GM23338 (cell line): ENCODE measurements around the gene DOCK2. TPM values are rescaled to one million over a fixed set of nuclear protein-coding genes. Genes with fewer than 3 reads are reported as not detected.

Experiments used
- ATAC-seq: fragments of 200-7000 bp; cut with Tn5 transposase; 3 replicates; pipeline ENCODE4 v1.9.1; 2020
- DNase-seq: peaks from one replicate; pipeline ENCODE4 v3.0.0-alpha.2; 2015; ENCODE audit warnings: low spot score
- H2AFZ ChIP-seq: fragments of 200-600 bp; sonication (generic); 2 replicates; pipeline ENCODE4 v1.8.0; 2016; ENCODE audit warnings: antibody characterized with exemption, mild to moderate bottlenecking, moderate library complexity
- H3F3A ChIP-seq: fragments of 200-600 bp; sonication (generic); replicated peaks from 2 replicates; pipeline ENCODE4 v1.8.0; 2017; ENCODE audit warnings: antibody characterized with exemption, mixed run types, low read depth
- H3K27ac ChIP-seq: fragments of 200-600 bp; sonication (generic); 2 replicates; pipeline ENCODE4 v1.6.1; 2016; ENCODE audit warnings: low read depth
- H3K27me3 ChIP-seq: fragments of 200-600 bp; sonication (generic); 2 replicates; pipeline ENCODE4 v1.8.0; 2016; ENCODE audit warnings: mild to moderate bottlenecking, mixed run types, moderate library complexity; ENCODE audit not compliant: insufficient read depth
- H3K36me3 ChIP-seq: fragments of 200-600 bp; sonication (generic); 2 replicates; pipeline ENCODE4 v1.8.0; 2016; ENCODE audit warnings: mild to moderate bottlenecking; ENCODE audit not compliant: insufficient read depth
- H3K4me1 ChIP-seq: fragments of 200-600 bp; sonication (generic); 2 replicates; pipeline ENCODE4 v1.8.0; 2016; ENCODE audit warnings: mild to moderate bottlenecking, moderate library complexity; ENCODE audit not compliant: insufficient read depth
- H3K4me2 ChIP-seq: fragments of 200-600 bp; sonication (generic); 2 replicates; pipeline ENCODE4 v1.7.1; 2017; ENCODE audit warnings: mixed run types
- H3K4me3 ChIP-seq: fragments of 200-600 bp; sonication (generic); 2 replicates; pipeline ENCODE4 v1.6.1; 2016; ENCODE audit warnings: mixed run types
- H3K79me2 ChIP-seq: fragments of 200-600 bp; sonication (generic); replicated peaks from 2 replicates; pipeline ENCODE4 v1.8.0; 2017; ENCODE audit warnings: mild to moderate bottlenecking; ENCODE audit not compliant: insufficient read depth
- H3K9me2 ChIP-seq: fragments of 200-600 bp; sonication (generic); 2 replicates; pipeline ENCODE4 v1.8.0; 2017; ENCODE audit not compliant: insufficient read depth
- H4K20me1 ChIP-seq: fragments of 200-600 bp; sonication (generic); replicated peaks from 2 replicates; pipeline ENCODE4 v1.8.0; 2017; ENCODE audit warnings: mild to moderate bottlenecking; ENCODE audit not compliant: insufficient read depth
- H3K27ac Mint-ChIP-seq: 2 replicates; pipeline ENCODE4 v1.8.0; 2020; ENCODE audit warnings: inconsistent platforms, mild to moderate bottlenecking, moderate library complexity, mixed read lengths
- H3K27me3 Mint-ChIP-seq: 3 replicates; pipeline ENCODE4 v1.8.0; 2022; ENCODE audit warnings: low read depth, mild to moderate bottlenecking, moderate library complexity, mixed read lengths, inconsistent platforms; ENCODE audit not compliant: insufficient read depth, poor library complexity
- H3K36me3 Mint-ChIP-seq: 3 replicates; pipeline ENCODE4 v1.8.0; 2021; ENCODE audit warnings: low read depth, mild to moderate bottlenecking, inconsistent platforms, moderate library complexity, mixed read lengths
- H3K4me1 Mint-ChIP-seq: 3 replicates; pipeline ENCODE4 v1.8.0; 2020; ENCODE audit warnings: mild to moderate bottlenecking, inconsistent platforms, mixed read lengths
- H3K4me3 Mint-ChIP-seq: 3 replicates; pipeline ENCODE4 v1.8.0; 2021; ENCODE audit warnings: moderate library complexity, mild to moderate bottlenecking, inconsistent platforms, mixed read lengths
- H3K9me3 Mint-ChIP-seq: 3 replicates; pipeline ENCODE4 v1.8.0; 2020; ENCODE audit warnings: moderate library complexity, mild to moderate bottlenecking, inconsistent platforms, mixed read lengths
- CREB1 ChIP-seq: fragments of 250-450 bp; sonication (Bioruptor Pico); IDR thresholded peaks from 2 replicates; pipeline ENCODE4 v1.5.0; 2020; ENCODE audit warnings: low read depth, mild to moderate bottlenecking, moderate library complexity
- CTCF ChIP-seq, 2 experiments: fragments of 200-600 bp in 1 of 2; sonication (generic) in 1 of 2; conservative IDR thresholded peaks; 2 replicates each; pipeline versions ENCODE4 v1.5.1 to v1.6.1; 2016 to 2017; ENCODE audit warnings: antibody characterized with exemption in 2 of 2, low read depth in 2 of 2, mild to moderate bottlenecking in 2 of 2, moderate library complexity in 1 of 2
- ETS1 ChIP-seq: IDR thresholded peaks from 2 replicates; pipeline ENCODE4 v1.6.1; 2016; ENCODE audit warnings: antibody characterized with exemption
- EZH2 ChIP-seq: fragments of 200-600 bp; sonication (generic); IDR thresholded peaks from one replicate; pipeline ENCODE4 v1.8.0; 2017; ENCODE audit warnings: antibody characterized with exemption, mild to moderate bottlenecking, low read depth; ENCODE audit not compliant: unreplicated experiment
- EZH2phosphoT487 ChIP-seq: fragments of 200-600 bp; sonication (generic); IDR thresholded peaks from one replicate; pipeline ENCODE4 v1.8.1; 2018; ENCODE audit warnings: antibody characterized with exemption; ENCODE audit not compliant: unreplicated experiment
- JUNB ChIP-seq: IDR thresholded peaks from one replicate; pipeline ENCODE4 v1.6.1; 2016; ENCODE audit warnings: antibody characterized with exemption; ENCODE audit not compliant: unreplicated experiment
- NANOG ChIP-seq: IDR thresholded peaks from 2 replicates; pipeline ENCODE4 v1.6.1; 2016; ENCODE audit warnings: antibody characterized with exemption, borderline replicate concordance
- POLR2AphosphoS5 ChIP-seq: IDR thresholded peaks from 2 replicates; pipeline ENCODE4 v1.6.1; 2016; ENCODE audit warnings: antibody characterized with exemption, low read depth
- REST ChIP-seq: IDR thresholded peaks from one replicate; pipeline ENCODE4 v1.6.1; 2018; ENCODE audit warnings: antibody characterized with exemption; ENCODE audit not compliant: unreplicated experiment
- STAT1 ChIP-seq: IDR thresholded peaks from one replicate; pipeline ENCODE4 v1.6.1; 2016; ENCODE audit warnings: antibody characterized with exemption; ENCODE audit not compliant: unreplicated experiment
- ZNF114 ChIP-seq: fragments of 250-450 bp; sonication (Bioruptor Pico); IDR thresholded peaks from 2 replicates; pipeline ENCODE4 v1.5.0; 2020; ENCODE audit warnings: mild to moderate bottlenecking, moderate library complexity
- ZNF331 ChIP-seq: fragments of 250-450 bp; sonication (Bioruptor Pico); IDR thresholded peaks from 2 replicates; pipeline ENCODE4 v1.5.0; 2020; ENCODE audit warnings: low read depth, mild to moderate bottlenecking, moderate library complexity
- ZNF462 ChIP-seq: fragments of 250-450 bp; sonication (Bioruptor Pico); IDR thresholded peaks from 2 replicates; pipeline ENCODE4 v1.5.0; 2020; ENCODE audit warnings: mild to moderate bottlenecking, moderate library complexity
- polyA plus RNA-seq: library from polyadenylated mRNA; unstranded; fragments of >200 nt; fragmentation: Nextera tagmentation; extraction: Ambion mirVana; gene quantifications from 2 replicates; pipeline ENCODE4 v1.2.1, GENCODE V29; 2016
- total RNA-seq: library from RNA; depleted of rRNA; stranded (reverse); fragments of >200 nt; shearing (Covaris generic); gene quantifications from 2 replicates; pipeline ENCODE4 v1.2.3, GENCODE V29; 2014

Gene DOCK2
- total and polyA plus RNA-seq, 2 experiments from 2014 or later: 3.7 to 9.4 TPM

- Histone ChIP-seq H3K4me2 (no peak overlapping the region), H3K4me3 (no peak overlapping the region), H3F3A (no peaks in the 10 kb centered on the region), H2AFZ (no peak overlapping the region), H4K20me1 (no peaks in the 10 kb centered on the region), H3K79me2 (no peaks in the 10 kb centered on the region), H3K27me3 (no peaks in the 10 kb centered on the region), H3K27ac (no peak overlapping the region), H3K36me3 (no peaks in the 10 kb centered on the region), H3K4me1 (no peaks in the 10 kb centered on the region), H3K9me2 (no peaks in the 10 kb centered on the region)
- Mint-ChIP-seq H3K9me3 (no peaks in the 10 kb centered on the region), H3K27ac (no peak overlapping the region), H3K27me3 (peaks cover 4% of the 10 kb centered on the region), H3K36me3 (no peaks in the 10 kb centered on the region), H3K4me3 (no peak overlapping the region), H3K4me1 (no peaks in the 10 kb centered on the region; the same call in 2 of the 3 replicates)
- ATAC-seq: no peak
- no peak for DNase-seq
- TF ChIP-seq EZH2: no peak
- TF ChIP-seq POLR2AphosphoS5: no peak
- no peak for TF ChIP-seq ZNF462
- TF ChIP-seq EZH2phosphoT487: no peak
- TF ChIP-seq ETS1: no peak
- no peak for TF ChIP-seq NANOG
- TF ChIP-seq STAT1: no peak
- TF ChIP-seq ZNF114: no peak
- no peak for TF ChIP-seq CTCF (conservative IDR thresholded peaks at IDR 0.05; ENCODE audit: low read depth in 2 of 2)
- TF ChIP-seq JUNB: no peak
- TF ChIP-seq CREB1 (CRISPR knock-in tag): no peak
- TF ChIP-seq ZNF331 (CRISPR knock-in tag): no peak
- TF ChIP-seq REST: no peak
Measured at GRCh38 chr5:169876386-169876785, 239.3 kb downstream of the DOCK2 start.
